Gastroesophageal sphincter (tissue), 4 donors: Measurements from ENCODE around the gene EML4. TPM values are rescaled to one million over a fixed set of nuclear protein-coding genes. Genes with fewer than 3 reads are reported as not detected.

ENCODE experiments used
- ATAC-seq: fragments of 150-250 bp; one replicate; pipeline ENCODE4 v1.9.1; 2016; ENCODE audit warnings: mild to moderate bottlenecking, moderate library complexity
- H3K27ac ChIP-seq, 4 donors: fragments of 200-600 bp; sonication (generic) in 3 of 4; 1 replicate in 3 of 4; 2 replicates in 1 of 4; pipeline ENCODE4 v1.5.1; 2016 to 2019
- H3K27me3 ChIP-seq: fragments of 200-600 bp; sonication (generic); one replicate; pipeline ENCODE4 v1.5.1; 2019
- H3K36me3 ChIP-seq, 2 donors: fragments of 200-600 bp; sonication (generic); one replicate each; pipeline ENCODE4 v1.5.1; 2019; ENCODE audit warnings: control low read depth in 1 of 2
- H3K4me1 ChIP-seq, 3 donors: fragments of 200-600 bp; sonication (generic); 1 replicate in 2 of 3; 2 replicates in 1 of 3; pipeline ENCODE4 v1.5.1; 2016 to 2019; ENCODE audit warnings: control low read depth in 2 of 3
- H3K4me3 ChIP-seq, 2 donors: fragments of 200-600 bp; sonication (generic); one replicate each; pipeline ENCODE4 v1.5.1; 2019; ENCODE audit warnings: mild to moderate bottlenecking in 1 of 2, moderate library complexity in 1 of 2
- H3K9me3 ChIP-seq, 3 donors: fragments of 200-600 bp; sonication (generic); one replicate each; pipeline ENCODE4 v1.5.1; 2017 to 2019; ENCODE audit warnings: control low read depth in 2 of 3
- EP300 ChIP-seq: sonication (generic); formaldehyde crosslinking; IDR thresholded peaks from one replicate; pipeline ENCODE4 v1.6.1; 2017; ENCODE audit warnings: antibody characterized with exemption, mild to moderate bottlenecking
- POLR2A ChIP-seq, 2 donors: fragments of 450-650 bp; IDR thresholded peaks; one replicate each; pipeline ENCODE4 v1.6.1; 2017; ENCODE audit warnings: antibody characterized with exemption in 2 of 2, mild to moderate bottlenecking in 2 of 2, moderate library complexity in 1 of 2
- POLR2AphosphoS5 ChIP-seq: sonication (generic); formaldehyde crosslinking; IDR thresholded peaks from one replicate; pipeline ENCODE4 v1.6.1; 2017; ENCODE audit warnings: antibody characterized with exemption
- WGBS, 2 donors: methylation state at CpG; one replicate each; pipeline ENCODE4 v1.1.5; 2018; ENCODE audit warnings: low coverage in 1 of 2; 5-methylcytosine and 5-hydroxymethylcytosine counted together
- total RNA-seq, 4 donors: library from RNA; depleted of rRNA; stranded (reverse); fragments of >200 nt; gene quantifications; one replicate each; pipeline ENCODE4 v1.1.0, GENCODE V29; 2016
- TF ChIP-seq, protein P1 (sequence below), 4 experiments: fragments of 200-600 bp in 2 of 4; fragments of 450-650 bp in 2 of 4; sonication (generic) in 1 of 4; IDR thresholded peaks; one replicate each; pipeline ENCODE4 v1.5.1; 2017 to 2019; ENCODE audit warnings: antibody characterized with exemption in 4 of 4, mild to moderate bottlenecking in 2 of 4, moderate library complexity in 2 of 4

The EML4 gene
- total RNA-seq, 4 donors from 2014 or later = 18.5 to 31.4 (median 23.7) TPM

DNA sequence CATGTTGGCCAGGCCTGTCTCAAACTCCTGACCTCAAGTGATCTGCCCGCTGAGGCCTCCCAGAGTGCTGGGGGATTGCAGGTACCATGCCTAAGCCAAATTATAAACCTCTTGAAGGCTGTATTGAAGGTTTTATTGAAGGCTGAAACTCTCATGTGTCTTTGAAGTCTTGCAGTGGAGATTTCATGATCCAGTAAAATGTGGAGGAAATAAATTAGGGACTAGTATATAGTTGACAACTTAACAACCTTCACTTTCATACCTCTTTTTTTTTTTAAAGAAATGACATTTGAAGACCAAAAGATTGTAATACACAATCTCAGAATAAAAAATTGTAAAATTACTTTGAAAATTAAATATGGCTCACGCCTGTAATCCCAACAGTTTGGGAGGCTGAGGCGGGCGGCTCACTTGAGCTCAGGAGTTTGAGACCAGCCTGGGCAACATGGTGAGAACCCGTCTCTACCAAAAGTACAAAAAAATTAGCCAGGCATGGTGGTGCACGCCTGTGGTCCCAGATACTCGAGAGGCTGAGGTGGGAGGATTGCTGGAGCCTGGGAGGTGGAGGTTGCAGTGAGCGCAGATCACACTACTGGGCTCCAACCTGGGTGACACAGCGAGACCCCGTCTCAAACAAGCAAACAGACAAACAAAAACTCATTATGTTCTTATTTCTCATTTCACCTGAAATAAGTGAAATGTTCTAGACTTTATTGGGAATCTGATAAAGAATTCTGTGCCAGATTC is 8.0 kb downstream of the EML4 start:
- Histone ChIP-seq H3K4me1 (peaks cover 0 to 14% (median 0%) of the 10 kb centered on the region in 3 donors), H3K27me3 (no peaks in the 10 kb centered on the region), H3K36me3 (no peaks in the 10 kb centered on the region), H3K27ac (no peak overlapping the region), H3K4me3 (no peak overlapping the region), H3K9me3 (no peaks in the 10 kb centered on the region)
- no peak for TF ChIP-seq EP300
- TF ChIP-seq POLR2A (IDR thresholded peaks at IDR 0.05) = no peak
- no peak for TF ChIP-seq POLR2AphosphoS5
- TF ChIP-seq, protein P1, sequence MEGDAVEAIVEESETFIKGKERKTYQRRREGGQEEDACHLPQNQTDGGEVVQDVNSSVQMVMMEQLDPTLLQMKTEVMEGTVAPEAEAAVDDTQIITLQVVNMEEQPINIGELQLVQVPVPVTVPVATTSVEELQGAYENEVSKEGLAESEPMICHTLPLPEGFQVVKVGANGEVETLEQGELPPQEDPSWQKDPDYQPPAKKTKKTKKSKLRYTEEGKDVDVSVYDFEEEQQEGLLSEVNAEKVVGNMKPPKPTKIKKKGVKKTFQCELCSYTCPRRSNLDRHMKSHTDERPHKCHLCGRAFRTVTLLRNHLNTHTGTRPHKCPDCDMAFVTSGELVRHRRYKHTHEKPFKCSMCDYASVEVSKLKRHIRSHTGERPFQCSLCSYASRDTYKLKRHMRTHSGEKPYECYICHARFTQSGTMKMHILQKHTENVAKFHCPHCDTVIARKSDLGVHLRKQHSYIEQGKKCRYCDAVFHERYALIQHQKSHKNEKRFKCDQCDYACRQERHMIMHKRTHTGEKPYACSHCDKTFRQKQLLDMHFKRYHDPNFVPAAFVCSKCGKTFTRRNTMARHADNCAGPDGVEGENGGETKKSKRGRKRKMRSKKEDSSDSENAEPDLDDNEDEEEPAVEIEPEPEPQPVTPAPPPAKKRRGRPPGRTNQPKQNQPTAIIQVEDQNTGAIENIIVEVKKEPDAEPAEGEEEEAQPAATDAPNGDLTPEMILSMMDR (IDR thresholded peaks at IDR 0.05) = no peak
- WGBS, 2 donors = 91 to 97% methylated on average over 4 to 10 of the region's 10 CpGs
- no peak for ATAC-seq

DNA sequence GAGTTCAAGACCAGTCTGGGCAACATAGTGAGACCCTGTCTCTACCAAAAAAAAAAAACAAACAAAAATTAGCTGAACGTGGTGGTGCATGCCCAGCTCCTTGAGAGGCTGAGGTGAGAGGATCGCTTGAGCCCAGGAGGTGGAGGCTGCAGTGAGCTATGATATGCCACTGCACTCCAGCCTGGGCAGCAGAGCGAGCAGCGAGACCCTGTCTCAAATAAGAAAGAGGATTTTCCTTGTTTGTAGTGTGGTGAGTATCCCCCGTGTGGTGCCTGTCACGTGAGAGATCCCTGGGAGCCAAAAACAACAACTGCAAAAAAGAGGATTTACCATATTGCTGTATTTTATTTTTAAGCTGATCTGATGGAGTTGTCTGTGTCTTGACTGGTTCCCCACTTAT is 9.2 kb downstream of the EML4 start:
- no peak overlapping the region for H3K4me3 ChIP-seq
- H3K9me3 ChIP-seq = no peaks in the 10 kb centered on the region
- no peak for ATAC-seq
- no peak overlapping the region for H3K27ac ChIP-seq
- peaks cover 0 to 12% (median 2%) of the 10 kb centered on the region in 3 donors for H3K4me1 ChIP-seq
- no peaks in the 10 kb centered on the region for H3K27me3 ChIP-seq
- no peaks in the 10 kb centered on the region for H3K36me3 ChIP-seq
- TF ChIP-seq POLR2A (IDR thresholded peaks at IDR 0.05) (no peak), POLR2AphosphoS5 (no peak), EP300 (no peak)
- TF ChIP-seq, protein P1 (IDR thresholded peaks at IDR 0.05) = no peak
- 86 to 90% methylated on average over 5 to 6 of the region's 6 CpGs for WGBS, 2 donors

DNA sequence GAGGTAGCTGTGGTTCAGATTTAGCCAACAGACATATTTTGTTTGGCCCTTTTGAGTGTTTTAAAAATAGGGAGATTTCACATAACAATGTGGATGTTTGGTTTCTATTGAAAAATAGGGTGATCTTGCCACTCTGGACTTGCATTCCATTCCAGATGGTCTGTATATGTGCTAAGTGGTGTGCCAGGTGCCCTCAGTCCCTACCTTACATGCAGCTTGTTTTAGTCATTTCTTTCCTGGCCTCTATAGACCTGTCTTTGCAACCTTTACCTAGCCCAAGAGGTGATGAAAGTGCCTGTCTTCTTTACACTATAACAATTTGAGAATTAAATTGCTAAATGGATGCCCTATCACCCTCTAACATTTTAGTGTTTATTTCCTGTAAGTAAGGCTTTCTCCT is 11.1 kb downstream of the EML4 start:
- Histone ChIP-seq H3K4me3 (no peak overlapping the region), H3K9me3 (no peaks in the 10 kb centered on the region), H3K27ac (no peak overlapping the region), H3K27me3 (no peaks in the 10 kb centered on the region), H3K36me3 (no peaks in the 10 kb centered on the region), H3K4me1 (peaks cover 0 to 16% (median 2%) of the 10 kb centered on the region in 3 donors)
- no peak for ATAC-seq
- TF ChIP-seq EP300 (no peak), POLR2A (IDR thresholded peaks at IDR 0.05) (no peak), POLR2AphosphoS5 (no peak)
- TF ChIP-seq, protein P1 (IDR thresholded peaks at IDR 0.05) = no peak

DNA sequence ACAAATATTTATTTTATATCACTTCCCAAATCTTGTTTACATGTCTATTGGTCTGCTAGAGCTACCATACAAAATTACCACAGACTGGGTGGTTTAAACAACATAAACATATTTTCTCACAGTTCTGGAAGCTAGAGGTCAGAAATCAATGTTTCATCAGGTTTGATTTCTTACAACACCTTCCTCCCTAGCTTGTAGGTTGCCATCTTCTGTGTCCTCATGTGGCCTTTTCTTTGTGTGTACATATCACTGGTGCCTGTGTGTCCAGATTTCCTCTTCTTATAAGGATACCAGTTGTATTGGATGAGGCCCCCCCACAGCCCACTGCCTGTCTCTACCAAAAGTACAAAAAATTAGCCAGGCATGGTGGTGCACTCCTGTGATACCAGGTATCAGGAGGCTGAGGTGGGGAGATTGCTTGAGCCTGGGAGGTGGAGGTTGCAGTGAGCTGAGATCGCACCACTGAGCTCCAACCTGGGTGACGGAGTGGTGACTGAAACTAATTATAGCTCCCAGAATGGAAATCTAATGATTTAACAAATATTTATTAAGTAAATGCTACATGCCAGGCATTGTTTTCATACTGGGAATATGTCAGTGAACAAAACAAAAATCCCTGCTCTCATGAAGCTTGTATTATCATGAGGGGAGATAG is 13.6 kb downstream of the EML4 start:
- peaks cover 0 to 30% (median 2%) of the 10 kb centered on the region in 3 donors for H3K4me1 ChIP-seq
- H3K27ac ChIP-seq = no peak overlapping the region
- no peak for ATAC-seq
- H3K9me3 ChIP-seq = no peaks in the 10 kb centered on the region
- no peak for TF ChIP-seq POLR2A (IDR thresholded peaks at IDR 0.05)
- no peak for TF ChIP-seq EP300
- TF ChIP-seq, protein P1 (IDR thresholded peaks at IDR 0.05) = no peak
- no peak for TF ChIP-seq POLR2AphosphoS5
- 88% methylated on average over 2 of the region's 2 CpGs; no CpG with 5 or more reads in 1 of the 2 donors for WGBS, 2 donors
- no peaks in the 10 kb centered on the region for H3K36me3 ChIP-seq
- H3K27me3 ChIP-seq = no peaks in the 10 kb centered on the region
- no peak overlapping the region for H3K4me3 ChIP-seq

DNA sequence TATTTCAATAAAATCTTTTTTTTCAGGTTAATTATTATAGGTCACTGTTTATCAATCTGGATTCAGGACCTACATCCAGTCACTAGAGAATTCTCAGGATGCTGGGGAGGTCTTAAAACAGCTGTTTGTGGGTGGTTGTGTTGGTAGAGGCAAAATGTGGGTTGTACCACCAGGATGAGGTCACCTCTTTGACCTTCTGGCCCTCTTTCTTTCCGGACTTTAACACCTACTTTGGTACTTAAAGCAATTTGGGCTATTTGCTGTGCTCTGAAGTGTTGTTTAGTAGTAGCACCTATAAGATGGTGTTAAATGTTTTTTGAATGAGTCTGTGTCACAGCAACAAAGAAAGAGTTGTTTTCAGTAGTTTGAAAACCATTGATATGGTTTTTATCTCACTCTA is 14.6 kb downstream of the EML4 start:
- Histone ChIP-seq H3K4me3 (no peak overlapping the region), H3K36me3 (no peaks in the 10 kb centered on the region), H3K27ac (no peak overlapping the region), H3K9me3 (no peaks in the 10 kb centered on the region), H3K4me1 (peaks cover 0 to 30% (median 2%) of the 10 kb centered on the region in 3 donors), H3K27me3 (no peaks in the 10 kb centered on the region)
- 86% methylated on average over 1 of the region's 1 CpG; no CpG with 5 or more reads in 1 of the 2 donors for WGBS, 2 donors
- TF ChIP-seq, protein P1 (IDR thresholded peaks at IDR 0.05) = no peak
- TF ChIP-seq POLR2AphosphoS5 (no peak), EP300 (no peak), POLR2A (IDR thresholded peaks at IDR 0.05) (no peak)
- no peak for ATAC-seq
